ENCODE measurements around the gene GIMAP8.
A peak's percentile ranks its signal among the peaks of the same experiment; 100 is the strongest.

GIMAP8 gene

DNA sequence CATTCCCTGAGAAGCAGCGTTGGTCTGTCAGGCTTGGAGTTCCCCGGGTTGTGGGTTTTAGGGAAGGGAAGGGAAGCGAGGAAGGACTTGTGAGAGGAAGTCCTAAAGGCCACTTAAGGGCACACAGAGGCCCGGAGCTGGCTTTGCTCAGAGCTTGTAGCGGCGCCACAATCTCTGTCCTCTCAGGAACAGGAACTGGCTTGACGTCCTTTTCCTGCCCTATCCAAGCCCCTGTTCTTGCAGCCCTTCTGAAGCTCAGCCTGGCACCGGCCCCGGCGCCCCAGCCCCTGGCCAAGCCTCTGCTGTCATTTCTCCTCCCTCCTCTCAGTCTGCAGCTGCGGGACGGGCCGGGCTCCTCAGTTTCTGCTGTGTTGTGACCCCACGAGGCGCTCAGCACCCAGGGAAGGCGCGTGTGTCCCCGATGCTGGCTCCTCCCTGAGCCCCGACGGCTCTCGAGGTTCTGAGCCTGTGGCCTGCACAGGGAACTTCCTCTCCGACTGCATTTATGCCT, at the start of gene GIMAP8:
GIMAP8 (plus strand) TSS at position 140 of the 511 bp plus-strand sequence. CDS start 16,069 bp downstream, outside the sequence.
- no peak for DNase-seq (ENCODE audit: low spot score)

DNA sequence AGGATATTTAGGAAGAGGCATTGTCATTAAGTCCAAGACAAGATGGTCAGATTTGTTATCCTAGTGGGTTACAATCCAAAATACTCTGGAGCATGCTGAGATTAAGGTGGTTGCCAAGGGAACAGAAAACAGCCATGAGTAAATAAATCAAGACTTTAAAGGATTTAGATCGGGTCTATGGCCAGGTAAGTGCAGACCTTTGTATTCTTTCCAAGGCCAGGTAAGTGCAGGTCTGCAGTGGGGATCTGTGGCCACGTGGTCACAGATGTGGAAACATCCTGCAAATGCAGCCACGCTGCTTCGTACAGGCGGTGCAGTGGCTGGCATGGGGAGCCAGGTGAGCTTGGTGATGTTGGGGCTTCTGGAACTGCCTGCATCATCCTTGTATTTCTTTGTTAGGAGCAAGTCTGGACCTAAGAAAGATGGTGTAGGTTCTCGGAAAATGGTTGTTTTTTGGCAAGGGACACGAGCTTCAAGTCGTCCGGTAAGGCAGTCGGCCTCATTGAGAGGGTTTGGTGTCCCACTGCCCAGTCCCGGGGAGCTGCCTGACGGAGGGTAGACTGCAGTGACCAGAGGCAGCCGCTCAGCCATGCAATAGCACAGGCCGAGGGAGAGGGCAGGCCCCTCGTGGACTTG, 49.5 kb upstream of the GIMAP8 start:
- no peak for DNase-seq (ENCODE audit: low spot score)

DNA sequence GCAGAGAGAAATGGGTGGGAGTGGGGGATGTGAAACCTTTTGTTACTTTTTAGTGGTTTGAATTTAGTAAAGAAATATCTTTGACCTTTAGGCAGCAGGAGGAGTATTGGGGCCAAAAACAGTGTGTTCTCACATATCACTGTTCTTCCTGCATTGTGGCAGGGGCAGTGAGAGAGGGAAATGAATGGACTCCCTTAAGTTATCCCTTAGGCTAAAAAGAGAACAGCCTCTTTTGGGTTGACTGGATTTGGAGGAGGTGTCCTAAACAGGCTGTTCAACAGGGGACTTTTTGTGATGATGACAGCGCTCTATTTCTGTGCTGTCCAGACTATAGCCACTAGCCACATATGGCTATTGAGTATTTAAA, 49.0 kb upstream of the GIMAP8 start:
- DNase-seq (ENCODE audit: low spot score), result no peak

DNA sequence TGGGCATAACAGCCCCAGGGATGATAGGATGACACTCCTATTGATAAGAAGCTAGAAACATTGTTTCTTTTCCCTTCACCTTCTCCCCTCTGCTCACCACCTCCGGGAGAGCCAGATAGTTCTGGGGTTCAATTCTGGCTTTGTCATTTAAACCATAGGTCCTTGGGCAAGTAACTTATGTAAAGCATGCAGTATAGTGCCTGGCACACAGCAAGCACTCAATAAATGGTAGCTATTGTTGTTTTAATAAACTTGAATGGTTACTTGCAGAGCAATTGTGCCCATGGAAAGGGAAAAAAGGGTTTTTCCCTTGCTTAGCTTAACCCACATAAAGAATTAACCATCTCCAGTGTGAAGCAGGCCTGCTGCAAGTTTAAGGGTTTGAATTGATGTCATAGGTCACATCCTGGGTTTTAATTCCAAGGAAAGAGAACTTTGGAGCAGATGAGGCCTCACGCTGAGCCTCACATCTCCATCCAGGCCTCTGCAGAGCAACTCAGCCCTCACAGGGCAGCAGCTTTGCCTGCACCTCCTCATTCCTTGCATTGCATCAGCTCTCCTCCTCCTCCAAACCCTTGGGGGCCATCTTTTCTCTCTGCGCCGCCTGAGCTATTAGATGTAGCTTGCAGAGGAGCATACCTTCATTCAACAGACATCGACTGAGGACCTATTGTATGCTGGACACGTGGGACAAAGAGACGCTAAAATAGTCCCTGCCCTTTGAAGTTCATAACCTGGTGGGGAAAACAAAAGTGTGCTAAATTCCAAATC, 48.4 kb upstream of the GIMAP8 start:
- no peak for DNase-seq (ENCODE audit: low spot score)

DNA sequence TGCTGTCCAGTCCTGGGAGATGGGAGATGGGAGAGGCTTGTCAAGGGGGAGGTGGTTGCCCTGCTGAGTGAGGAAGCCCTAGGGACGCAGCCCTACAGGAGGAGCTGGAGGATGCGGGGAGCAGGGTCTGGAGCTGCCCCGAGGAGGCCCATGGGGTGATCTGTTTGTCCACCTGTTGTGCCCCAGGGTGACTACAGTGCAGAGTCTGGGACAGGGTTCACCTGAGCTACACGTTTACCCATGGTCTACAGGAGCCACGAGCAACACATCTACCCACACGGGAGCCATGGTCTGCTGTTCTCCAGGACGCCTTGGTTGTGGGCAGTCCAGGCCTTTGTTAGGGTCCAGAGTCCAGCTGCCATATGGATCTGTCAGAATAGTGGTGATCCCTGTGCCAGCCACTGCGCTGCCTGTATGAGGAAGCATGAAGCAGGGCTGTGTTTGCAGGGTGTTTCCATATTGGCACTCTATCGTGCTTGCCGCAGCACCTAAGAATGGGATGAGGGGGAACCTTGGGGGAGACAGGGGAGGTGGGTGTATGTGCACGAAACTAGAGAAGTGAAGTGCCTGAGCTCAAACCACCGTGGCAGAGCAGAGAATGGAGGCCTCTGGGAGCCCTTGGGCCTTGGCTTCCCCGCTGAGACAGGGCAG, 47.6 kb upstream of the GIMAP8 start:
- no peak for DNase-seq (ENCODE audit: low spot score)

DNA sequence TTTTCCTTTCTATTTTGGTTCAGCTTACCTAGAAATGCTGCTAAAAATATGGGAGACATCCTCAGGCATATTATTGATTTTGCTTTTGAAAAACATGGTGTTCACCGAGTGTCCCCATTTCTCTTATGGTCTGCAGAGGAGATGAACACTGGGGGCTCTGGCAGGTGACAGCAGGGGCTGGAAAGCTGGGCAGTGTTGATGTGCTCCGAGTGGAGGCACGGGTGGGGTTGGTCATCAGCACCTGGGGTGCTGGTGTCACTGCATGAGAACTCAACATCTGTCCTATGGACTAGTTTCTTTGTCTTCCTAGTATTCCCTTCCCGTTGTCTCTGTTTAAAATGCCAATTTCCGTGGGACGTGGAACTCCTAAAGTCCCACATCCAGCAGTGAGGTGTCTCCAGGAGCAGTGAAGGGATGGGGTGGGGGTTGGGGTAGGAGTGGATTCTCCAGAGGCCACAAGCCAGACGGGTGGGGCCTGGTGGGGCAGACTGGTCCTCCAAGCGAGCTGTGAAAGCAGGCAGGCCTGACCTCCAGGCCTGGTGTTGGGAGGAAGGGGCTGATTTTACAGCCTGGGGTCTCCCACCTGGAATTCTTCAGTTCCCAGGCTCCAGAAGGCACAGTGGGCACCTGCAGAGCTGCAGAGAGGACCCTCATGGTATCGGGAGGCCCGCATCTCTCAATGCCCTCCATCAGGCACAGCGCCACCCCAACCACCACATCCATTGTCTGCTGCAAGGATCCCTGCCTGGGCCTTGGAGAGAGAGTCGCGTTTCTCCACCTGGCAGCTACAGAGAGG, 46.9 kb upstream of the GIMAP8 start:
- DNase-seq (ENCODE audit: low spot score), result no peak

DNA sequence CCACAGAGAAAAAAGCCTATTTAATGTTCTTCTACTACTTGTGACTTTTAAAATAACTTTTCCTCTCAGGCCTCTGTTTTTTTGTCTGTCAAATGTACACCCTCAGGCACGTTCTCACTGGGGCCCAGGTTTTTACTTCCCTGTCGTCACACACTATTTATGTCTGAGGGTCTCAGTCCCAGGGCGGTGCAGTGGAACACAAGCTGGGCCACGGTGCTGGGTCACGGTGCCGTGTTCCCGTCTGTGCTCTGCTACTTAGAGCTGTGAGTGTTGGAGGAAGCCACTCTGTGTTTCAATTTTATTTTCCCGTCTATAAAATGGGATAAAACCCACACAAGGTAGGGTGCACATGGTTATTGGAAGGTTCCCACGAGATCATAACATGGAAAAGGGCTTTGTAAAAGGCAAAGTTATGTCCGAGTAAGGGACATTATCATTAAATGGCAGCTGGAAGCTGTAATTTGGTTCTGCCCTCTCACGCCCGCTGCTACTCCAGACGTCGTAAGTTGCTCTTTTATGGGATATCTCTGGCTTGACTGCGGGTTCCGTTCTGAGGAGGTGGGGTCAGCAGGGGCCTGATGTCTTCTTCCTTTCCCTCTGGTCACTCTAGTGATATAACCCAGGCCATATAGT, 46.1 kb upstream of the GIMAP8 start:
- peak; percentile 67 for DNase-seq (ENCODE audit: low spot score)

DNA sequence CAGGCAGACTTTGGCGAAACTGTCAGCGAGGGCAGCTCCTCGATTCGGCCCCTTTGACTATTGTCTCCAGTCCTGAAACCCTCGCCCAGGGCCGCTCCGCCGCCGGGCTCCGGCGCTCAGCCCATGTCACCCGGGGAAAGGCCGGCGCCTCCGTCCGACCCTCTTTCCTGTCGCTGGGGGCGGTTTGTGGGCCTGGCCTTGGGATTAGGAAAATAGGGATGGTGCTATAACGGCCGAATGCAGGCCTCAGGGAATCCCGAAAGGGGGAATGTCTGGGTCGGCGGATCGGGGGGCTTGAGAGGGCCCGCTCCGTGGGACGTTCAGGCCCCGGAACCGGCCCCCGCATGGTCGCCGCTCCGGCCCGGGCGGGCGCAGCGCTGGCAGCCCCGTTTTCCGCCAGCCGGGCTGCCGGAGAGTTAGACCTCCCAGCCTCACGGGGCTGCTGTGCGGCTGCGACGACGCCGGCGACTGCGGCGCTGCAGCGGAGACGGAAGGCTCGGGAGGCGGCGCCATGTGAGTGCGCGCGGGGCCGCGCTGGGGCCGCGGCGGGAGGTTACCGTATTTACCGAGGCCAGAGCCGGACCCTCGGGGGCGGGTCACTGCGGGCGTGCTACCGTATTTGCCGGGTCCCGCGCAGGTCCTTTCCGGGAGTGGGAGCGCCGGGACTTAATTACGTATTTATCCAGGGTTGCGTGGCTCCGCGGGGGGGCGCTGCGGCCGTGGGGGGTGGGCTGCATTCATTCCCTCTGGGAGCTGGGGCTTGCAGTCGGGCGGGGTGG, 45.4 kb upstream of the GIMAP8 start:
- DNase-seq (ENCODE audit: low spot score), result peak; percentile 85

DNA sequence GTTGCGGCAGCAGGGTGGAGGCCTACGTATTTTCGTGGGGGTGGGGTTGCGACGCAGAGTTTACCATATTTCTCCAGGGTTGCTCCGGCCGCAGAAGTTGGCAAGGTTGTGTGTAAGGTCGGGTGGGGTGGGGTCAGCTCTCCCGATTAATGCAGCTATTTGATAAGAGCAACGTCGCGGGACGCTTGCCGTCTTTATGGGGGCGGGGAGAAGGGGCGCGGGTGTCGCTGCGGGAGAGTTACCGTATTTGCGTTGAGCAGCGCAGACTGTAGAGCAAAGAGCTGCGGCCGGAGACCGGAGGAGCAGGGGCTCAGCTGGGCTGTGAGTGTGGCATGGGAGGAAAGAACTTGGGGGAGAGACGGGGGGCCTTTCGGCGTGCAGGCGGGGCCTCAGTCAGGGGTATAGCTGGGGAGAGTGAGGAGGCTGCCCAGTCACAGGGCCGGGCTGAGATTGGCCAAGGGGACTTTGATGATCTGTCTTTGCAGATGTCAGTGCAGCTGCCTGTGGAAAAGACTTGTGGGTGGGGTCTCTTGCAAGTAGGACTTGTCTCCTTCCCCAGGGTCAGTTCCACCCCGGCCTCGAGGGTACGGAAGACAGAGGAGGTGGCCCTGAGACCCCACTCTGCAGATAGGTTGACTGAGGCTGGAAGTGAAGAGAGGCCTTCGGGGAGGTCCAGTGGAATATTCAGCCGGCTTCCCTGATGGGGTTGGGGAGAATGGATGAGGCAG, 44.7 kb upstream of the GIMAP8 start:
- peak; percentile 76 for DNase-seq (ENCODE audit: low spot score)

DNA sequence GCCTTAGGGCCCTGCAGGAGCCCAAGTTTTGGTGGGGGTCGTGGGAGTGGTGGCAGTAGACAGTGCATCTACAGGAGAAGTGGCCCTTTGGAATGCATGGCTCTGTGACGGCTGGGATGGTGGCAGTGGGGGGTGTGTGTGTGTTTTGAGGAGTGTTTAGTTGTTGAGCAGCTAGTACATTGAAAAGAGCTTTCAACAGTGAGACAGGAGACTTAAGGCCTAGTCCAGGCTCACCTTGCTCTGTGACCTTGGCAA, 44.2 kb upstream of the GIMAP8 start:
- no peak for DNase-seq (ENCODE audit: low spot score)

DNA sequence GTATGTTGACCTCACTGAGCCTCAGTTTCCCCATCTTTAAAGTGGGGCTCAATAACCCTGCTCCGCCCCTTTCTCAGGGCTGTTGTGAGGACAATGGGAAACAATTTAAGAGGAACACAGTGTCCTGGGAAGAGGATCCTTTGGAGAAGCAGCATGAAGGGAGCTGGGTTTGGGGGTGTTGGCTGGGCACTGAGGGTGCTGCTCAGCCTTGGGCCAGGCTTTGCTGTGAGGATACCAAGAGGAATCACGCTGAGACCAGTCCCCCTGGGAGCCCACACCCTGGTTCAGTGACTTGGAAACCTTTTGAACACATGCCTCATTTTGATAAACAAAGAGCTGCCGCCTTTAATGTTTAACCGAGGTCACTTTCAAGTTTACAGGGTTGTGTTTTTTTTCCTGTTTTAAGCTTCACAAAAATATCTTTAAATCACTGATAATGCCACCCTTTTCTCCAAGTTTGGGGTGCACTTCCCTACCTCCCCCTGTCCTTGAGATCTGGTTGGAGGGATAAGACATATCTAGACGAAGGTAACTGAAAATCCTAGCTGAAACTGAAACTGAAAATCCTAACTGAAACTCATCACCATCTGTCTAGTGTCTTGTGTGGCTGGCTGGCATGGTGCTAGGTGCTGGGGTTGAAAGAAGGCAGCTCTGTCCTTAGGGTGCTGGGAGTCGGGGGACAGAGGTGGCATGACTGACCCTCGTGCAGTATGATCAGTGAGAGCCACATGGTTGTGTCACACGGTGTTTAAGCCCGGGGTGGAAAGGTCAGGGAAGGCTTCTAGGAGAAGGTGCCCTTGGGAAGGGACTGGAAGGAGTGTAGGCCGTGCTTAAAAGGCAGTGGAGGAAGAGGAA, 43.6 kb upstream of the GIMAP8 start:
- DNase-seq (ENCODE audit: low spot score), result peak; percentile 60

DNA sequence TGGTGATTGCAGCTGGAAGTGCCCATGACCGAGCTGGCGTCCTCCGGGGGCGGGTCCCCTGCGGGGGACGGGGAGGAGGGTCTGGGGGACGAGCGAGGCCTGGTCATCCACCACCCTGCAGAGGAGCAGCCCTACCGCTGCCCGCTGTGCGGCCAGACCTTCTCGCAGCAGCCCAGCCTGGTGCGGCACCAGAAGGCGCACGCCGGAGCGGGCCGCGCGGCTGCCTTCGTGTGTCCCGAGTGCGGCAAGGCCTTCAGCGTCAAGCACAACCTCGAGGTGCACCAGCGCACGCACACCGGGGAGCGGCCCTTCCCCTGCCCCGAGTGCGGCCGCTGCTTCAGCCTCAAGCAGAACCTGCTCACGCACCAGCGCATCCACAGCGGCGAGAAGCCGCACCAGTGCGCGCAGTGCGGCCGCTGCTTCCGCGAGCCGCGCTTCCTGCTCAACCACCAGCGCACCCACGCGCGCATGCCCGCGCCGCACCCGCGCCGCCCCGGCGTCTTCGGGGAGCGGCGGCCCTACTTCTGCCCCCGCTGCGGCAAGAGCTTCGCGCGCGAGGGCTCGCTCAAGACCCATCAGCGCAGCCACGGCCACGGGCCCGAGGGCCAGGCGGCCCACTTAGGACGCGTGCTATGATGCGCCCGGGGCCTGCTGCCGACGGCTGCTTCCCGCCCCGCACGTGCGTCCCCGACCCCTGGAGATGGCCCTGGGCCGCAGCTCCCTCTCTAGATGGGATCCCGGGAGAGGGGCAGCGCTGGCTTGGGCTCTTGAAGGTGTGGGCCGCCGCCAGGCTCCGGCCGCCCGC, 42.6 kb upstream of the GIMAP8 start:
- DNase-seq (ENCODE audit: low spot score), result no peak

DNA sequence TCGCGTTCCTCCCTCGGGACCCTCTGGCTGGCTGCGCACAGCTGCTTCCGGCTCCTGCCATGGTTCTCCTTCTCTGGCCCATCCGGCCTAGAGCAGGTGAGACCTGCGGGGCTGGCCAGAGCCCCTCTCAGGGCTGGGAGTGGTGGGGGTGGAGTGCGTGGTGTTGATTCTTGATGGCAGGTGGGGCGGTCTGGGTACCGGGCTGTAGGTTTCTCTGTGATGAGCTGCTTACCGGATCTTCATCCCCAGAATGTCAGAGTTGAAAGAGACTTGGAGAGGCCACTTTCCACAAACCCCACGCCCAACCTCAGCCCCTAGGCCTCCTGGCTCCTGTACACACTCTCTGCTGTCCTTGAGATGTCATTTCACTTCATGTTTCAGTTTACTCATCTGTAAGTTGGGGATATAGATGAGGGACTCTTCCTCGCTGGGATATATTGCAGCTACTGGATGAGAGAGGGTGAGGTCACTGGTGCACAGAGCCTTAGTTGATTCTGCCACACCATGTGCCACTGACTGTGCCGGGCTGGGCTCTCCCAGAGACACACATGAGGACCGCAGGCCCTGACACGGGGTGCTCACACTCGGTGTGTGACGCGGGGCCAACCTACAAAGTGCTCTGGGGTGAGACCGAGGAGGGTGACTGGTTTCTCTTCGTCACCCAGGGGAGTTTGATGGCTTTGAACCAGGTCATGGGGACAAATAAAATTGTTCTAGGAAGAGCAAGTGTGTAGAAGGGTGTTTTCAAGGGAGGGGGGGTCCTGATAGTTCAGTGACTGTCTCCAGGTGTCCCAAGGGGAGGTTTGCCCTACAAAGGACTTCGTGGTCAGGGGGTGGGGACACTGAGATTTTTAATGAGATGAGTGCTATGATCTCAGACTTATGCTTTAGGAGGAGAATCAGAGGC, 41.8 kb upstream of the GIMAP8 start:
- DNase-seq (ENCODE audit: low spot score), result no peak

DNA sequence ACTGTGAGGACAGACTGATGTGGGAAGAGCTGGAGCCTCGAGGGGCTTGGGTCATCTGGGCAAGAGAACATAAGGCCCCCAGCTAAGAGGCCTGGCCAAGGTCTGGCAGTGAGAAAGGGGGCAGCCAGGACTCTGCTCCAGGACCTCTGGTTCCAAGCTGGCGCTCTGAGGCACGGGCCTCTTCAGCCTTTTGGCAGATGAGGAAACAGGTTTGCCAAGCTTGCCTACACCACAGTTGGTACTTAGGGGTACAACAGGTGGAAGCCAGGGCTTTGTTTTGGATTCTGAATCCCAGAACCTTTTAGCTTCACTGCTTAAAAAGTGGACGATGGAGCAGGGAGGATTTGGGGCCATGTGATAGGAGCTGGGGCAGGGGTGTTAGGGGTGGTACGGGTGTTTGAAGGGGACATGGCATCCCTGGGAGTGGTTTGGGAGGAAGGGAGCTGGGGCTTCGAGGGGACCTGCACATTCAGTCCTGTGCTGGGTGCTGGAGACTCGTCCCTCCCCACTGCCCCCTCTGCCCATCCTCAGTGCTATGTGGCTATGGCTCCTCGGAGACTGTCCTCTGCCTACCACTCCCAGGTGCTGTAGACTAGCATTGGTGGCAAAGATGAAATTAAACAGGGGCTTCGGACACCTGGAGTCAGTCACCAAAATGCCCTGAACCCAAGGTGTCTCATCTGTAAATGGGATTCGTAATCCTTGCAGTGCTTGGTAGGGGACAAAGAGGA, 41.0 kb upstream of the GIMAP8 start:
- no peak for DNase-seq (ENCODE audit: low spot score)

DNA sequence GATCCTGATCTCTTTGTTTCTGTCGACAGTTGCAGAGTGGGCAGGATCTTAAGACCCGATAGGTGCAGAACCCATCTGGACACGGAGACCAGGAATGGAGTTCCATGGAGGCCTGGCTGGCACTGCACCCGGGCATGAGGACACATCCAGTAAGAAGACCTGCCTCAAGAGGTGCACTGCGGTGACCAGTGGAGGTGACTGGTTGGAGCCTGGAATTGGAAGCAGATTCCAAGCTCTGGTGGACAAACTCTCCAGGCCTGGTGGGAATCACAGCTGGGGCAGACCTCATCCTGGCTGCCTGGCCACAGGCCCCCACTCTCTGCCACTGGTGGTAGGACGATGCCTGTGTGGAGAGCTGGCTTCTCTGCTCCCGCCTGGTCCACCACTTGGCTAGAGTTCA, 40.3 kb upstream of the GIMAP8 start:
- DNase-seq (ENCODE audit: low spot score), result no peak

DNA sequence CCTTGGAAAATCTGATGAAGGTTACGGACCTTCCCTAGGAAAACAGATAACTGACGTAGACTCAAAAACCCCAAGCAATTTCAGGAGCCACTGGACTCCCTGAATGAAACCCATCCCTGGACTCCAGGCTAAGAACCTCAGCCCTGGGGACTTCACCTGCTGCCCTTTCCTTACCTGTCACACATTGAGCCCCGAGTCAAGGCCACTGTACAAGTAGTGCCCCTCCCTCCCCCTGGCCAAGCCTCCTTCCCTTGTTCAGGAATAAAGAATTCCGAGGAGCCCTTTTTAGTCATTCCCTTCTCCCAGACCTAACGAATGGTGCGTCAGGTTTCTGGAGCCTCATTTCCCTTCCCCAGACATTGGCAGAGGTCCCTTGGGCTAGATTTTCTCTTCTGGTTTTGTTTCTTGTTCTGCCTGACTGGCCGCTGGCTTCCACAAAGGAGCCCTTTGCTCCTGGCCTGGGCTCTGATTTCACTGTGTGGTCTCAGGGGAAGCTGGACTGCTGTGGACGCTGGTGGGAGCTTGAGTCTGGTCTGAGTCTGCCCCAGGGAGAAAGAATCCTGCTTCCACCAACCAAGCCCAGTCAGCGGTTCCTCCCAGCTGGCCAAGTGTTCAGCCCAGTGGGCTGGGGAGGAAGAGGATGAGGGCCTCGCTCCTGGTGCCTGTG, 39.6 kb upstream of the GIMAP8 start:
- DNase-seq (ENCODE audit: low spot score), result no peak
